Activated naive CD4-positive, alpha-beta T cell treated with anti-CD3 and anti-CD28 coated beads, Interleukin-2, amount 10 ng/mL, durations not matched to agents 7 days and 5 days (primary cell): Measurements from ENCODE around the gene UBE3B.

Experiments
- CTCF ChIA-PET: fragments of 350-600 bp; sonication (Branson Sonifier 250); formaldehyde crosslinking; loops from one replicate; lab custom pipeline; 2021; ENCODE audit warnings: antibody characterized with exemption; lab: Charles Lee
- DNase-seq: peaks from one replicate; pipeline ENCODE4 v3.0.0-alpha.2; 2020
- H3K27ac Mint-ChIP-seq: one replicate; pipeline ENCODE4 v1.8.0; 2021; ENCODE audit warnings: mild to moderate bottlenecking, moderate library complexity, mixed read lengths
- H3K27me3 Mint-ChIP-seq: one replicate; pipeline ENCODE4 v1.8.0; 2021; ENCODE audit warnings: mild to moderate bottlenecking, mixed read lengths
- H3K36me3 Mint-ChIP-seq: one replicate; pipeline ENCODE4 v1.8.0; 2021; ENCODE audit warnings: mixed read lengths
- H3K4me1 Mint-ChIP-seq: one replicate; pipeline ENCODE4 v1.8.0; 2021; ENCODE audit warnings: mixed read lengths
- H3K4me3 Mint-ChIP-seq: one replicate; pipeline ENCODE4 v1.8.0; 2021; ENCODE audit warnings: mild to moderate bottlenecking, moderate library complexity, mixed read lengths
- H3K9me3 Mint-ChIP-seq: one replicate; pipeline ENCODE4 v1.8.0; 2021; ENCODE audit warnings: mixed read lengths

UBE3B gene

DNA sequence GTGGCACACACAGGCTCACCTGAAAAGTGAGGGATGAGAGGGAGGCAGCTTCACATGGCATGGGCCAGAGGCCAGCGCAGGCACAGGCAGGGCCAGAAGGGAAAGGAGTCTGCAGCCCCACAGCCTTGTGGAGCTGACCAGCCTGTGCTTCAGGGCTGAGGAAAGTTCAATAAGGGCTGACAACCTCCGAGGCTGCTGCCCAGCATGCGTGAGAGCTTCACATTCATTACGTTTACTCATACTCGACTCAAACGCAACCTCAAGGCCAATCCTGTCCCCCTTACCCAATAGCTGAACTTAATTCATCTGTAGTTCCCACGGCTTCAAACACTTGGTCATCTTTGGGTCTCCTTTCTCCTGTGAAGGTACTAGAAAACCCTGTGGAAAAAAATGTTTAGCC lies 91.1 kb downstream of the UBE3B start:
- Mint-ChIP-seq H3K27me3 (peaks cover 6% of the 10 kb centered on the region), H3K4me3 (no peak overlapping the region), H3K9me3 (no peaks in the 10 kb centered on the region), H3K27ac (no peak overlapping the region), H3K36me3 (peaks cover 38% of the 10 kb centered on the region), H3K4me1 (peaks cover 17% of the 10 kb centered on the region)
- CTCF ChIA-PET: no interaction called here
- DNase-seq: no peak

DNA sequence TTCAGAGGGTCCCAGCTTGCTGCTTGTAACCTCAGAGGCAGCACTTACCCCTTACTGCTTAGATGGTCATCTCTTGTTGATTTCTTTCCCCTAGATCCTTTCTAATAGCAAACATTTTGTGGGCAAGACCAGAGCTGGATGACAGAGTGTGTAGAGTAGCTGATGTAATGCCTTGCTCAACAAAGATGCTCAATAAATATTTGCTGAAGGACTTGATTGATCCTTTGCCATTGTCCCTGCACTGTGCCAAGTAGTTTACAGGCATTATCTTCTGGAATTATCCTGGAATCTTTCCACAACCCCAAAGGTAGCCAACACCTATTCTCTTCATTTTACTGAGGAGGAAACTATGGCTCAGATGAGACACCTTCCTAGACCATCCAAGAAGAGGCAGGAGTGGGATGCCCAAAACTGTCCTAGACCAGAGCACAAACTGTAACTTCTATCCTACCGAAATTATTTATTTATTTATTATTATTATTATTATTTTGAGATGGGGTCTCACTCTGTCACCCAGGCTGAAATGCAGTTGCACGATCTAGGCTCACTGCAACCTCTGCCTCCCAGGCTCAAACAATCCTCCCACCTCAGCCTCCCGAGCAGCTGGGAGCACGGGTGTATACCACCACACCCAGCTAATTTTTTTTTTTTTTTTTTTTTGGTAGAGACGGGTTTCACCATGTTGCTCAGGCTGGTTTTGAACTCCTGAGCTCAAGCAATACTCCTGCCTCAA lies 94.5 kb downstream of the UBE3B start:
- peaks cover 6% of the 10 kb centered on the region for H3K27me3 Mint-ChIP-seq
- H3K4me3 Mint-ChIP-seq: no peak overlapping the region
- no peak for DNase-seq
- H3K9me3 Mint-ChIP-seq: no peaks in the 10 kb centered on the region
- H3K27ac Mint-ChIP-seq: no peak overlapping the region
- CTCF ChIA-PET: interaction anchor here (0.7 kb wide), 1 partner anchor 26 kb away, joined by 3 read pairs; no protein-coding TSS in a partner anchor
- peaks cover 33% of the 10 kb centered on the region for H3K36me3 Mint-ChIP-seq
- peaks cover 33% of the 10 kb centered on the region for H3K4me1 Mint-ChIP-seq

DNA sequence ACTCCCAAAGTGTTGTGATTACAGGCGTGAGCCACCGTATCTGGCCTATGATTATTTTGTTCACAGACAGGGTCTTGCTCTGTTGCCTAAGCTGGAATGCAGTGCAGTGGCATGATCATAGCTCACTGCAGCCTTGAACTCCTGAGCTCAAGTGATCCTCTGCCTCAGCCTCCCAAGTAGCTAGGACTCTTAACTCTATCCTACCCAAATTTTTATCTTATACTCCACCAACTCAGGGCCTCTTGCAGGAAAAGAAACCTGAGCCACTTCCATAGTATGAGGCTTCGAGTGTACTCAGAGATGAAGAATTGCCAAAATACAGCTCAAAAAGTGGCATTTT lies 95.0 kb downstream of the UBE3B start:
- DNase-seq: no peak
- Mint-ChIP-seq H3K9me3 (no peaks in the 10 kb centered on the region), H3K27me3 (peaks cover 6% of the 10 kb centered on the region), H3K27ac (peak overlapping the region; percentile 90), H3K4me3 (peak overlapping the region; percentile 88), H3K36me3 (peaks cover 38% of the 10 kb centered on the region), H3K4me1 (peaks cover 33% of the 10 kb centered on the region)
- CTCF ChIA-PET: interaction anchor here (0.7 kb wide), 1 partner anchor 25 kb away, joined by 3 read pairs; no protein-coding TSS in a partner anchor

GRCh38 chr12:109573029-109573913 lies 95.8 kb downstream of the UBE3B start, which contains the start of the genes MMAB and MVK:
MMAB (minus strand) TSS chr12:109573504; CDS start chr12:109573480, 24 bp downstream.
MVK (plus strand) TSS chr12:109573794; CDS start chr12:109574823, 1,029 bp downstream.
- Mint-ChIP-seq H3K27ac (peak within 1 kb of the TSS; percentile 90), H3K27me3 (peaks cover 6% of the 10 kb centered on the region), H3K36me3 (peaks cover 45% of the 10 kb centered on the region), H3K4me3 (peak within 1 kb of the TSS; percentile 88), H3K4me1 (peaks cover 33% of the 10 kb centered on the region), H3K9me3 (no peaks in the 10 kb centered on the region)
- DNase-seq: peak; percentile 100
- CTCF ChIA-PET: interaction anchor here (0.9 to 2.8 kb wide), 4 partner anchors 13 to 203 kb away, joined by 3 to 17 read pairs (median 5); no protein-coding TSS in a partner anchor

GRCh38 chr12:109573914-109574244 lies 96.4 kb downstream of the UBE3B start:
- H3K27ac Mint-ChIP-seq: peak overlapping the region; percentile 90
- H3K4me1 Mint-ChIP-seq: peaks cover 33% of the 10 kb centered on the region
- peaks cover 51% of the 10 kb centered on the region for H3K36me3 Mint-ChIP-seq
- CTCF ChIA-PET: interaction anchor here (0.9 to 2.8 kb wide), 4 partner anchors 14 to 202 kb away, joined by 3 to 17 read pairs (median 5); no protein-coding TSS in a partner anchor
- peaks cover 6% of the 10 kb centered on the region for H3K27me3 Mint-ChIP-seq
- peak overlapping the region; percentile 88 for H3K4me3 Mint-ChIP-seq
- H3K9me3 Mint-ChIP-seq: no peaks in the 10 kb centered on the region
- no peak for DNase-seq

DNA sequence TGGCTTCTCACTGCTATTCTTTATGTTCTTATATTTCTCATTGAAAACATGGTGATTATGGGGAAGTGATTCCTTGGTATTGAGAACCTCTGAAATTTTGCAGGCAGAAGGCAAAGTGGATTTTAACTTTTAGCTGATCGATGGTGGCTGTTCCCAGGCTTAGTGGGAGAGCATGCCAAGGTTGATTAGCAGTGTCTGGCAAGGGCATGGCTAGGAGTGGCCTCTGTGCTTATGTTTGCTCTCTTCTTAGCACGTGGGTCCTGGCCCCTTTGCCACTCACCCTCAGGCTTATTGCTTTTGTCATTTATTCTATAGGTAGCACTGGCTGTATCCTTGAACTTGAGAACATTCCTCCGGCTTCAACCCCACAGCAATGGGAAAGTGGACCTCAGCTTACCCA lies 98.2 kb downstream of the UBE3B start:
- CTCF ChIA-PET: interaction anchor here (0.8 to 2.8 kb wide), 3 partner anchors 22 to 200 kb away, joined by 7 to 17 read pairs (median 7); no protein-coding TSS in a partner anchor
- H3K27ac Mint-ChIP-seq: no peak overlapping the region
- no peak for DNase-seq

DNA sequence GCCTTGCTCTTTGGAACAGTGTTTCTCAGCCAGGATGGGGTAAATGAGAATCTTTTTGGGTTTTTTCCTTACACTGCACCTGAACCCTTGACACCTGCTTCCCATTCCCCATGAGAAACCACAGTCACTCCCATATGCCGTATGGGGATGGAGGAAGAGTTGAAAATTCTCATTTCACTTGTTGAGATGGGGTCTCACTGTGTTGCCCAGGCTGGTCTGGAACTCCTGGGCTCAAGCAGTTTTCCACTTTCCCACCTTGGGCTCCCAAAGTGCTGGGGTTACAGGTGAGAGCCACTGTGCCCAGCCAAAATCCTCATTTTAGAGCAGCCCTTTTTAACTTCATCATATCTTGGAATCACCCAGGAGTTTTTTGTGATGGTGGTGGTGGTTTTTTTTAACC lies 99.9 kb downstream of the UBE3B start:
- no peak for DNase-seq
- Mint-ChIP-seq H3K4me1 (peaks cover 27% of the 10 kb centered on the region), H3K27ac (no peak overlapping the region), H3K36me3 (peaks cover 58% of the 10 kb centered on the region), H3K4me3 (no peak overlapping the region), H3K9me3 (no peaks in the 10 kb centered on the region), H3K27me3 (peaks cover 6% of the 10 kb centered on the region)
- CTCF ChIA-PET: no interaction called here

More for the DNA sequence above, 98.2 kb downstream of the UBE3B start:
- Mint-ChIP-seq H3K36me3 (peaks cover 57% of the 10 kb centered on the region), H3K27me3 (peaks cover 6% of the 10 kb centered on the region), H3K4me1 (peaks cover 33% of the 10 kb centered on the region), H3K4me3 (no peak overlapping the region), H3K9me3 (no peaks in the 10 kb centered on the region)

DNA sequence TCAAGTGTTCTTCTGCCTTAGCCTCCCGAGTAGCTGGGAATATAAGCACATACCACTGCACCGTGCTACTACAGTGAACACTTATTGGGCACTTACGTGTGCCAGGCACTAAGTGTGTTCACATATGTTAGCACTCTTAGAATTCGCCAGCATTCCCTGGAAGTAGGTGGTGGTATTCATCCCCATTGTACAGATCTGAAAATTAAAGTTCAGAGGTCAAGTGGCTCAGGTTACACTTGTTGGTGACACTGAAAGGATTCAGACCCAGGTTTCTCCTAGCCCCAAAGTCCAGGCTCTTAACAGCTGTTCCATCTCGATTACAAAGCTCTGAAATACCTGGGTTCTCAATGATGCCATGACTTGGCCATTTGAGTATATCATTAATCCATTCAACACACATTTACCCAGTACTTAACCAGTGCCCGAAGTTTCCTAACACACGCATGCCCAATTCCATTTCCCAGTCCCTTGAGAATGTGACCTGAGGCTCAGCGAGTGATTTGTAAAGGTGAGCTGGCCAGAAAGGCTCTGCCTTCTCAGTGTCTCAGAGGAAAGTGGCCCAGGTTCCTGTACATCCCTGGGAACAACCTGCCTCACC lies 101.0 kb downstream of the UBE3B start:
- peaks cover 52% of the 10 kb centered on the region for H3K36me3 Mint-ChIP-seq
- H3K27me3 Mint-ChIP-seq: peaks cover under 1% of the 10 kb centered on the region
- no peak overlapping the region for H3K27ac Mint-ChIP-seq
- peaks cover 16% of the 10 kb centered on the region for H3K4me1 Mint-ChIP-seq
- no peak for DNase-seq
- H3K4me3 Mint-ChIP-seq: no peak overlapping the region
- CTCF ChIA-PET: no interaction called here
- H3K9me3 Mint-ChIP-seq: no peaks in the 10 kb centered on the region

GRCh38 chr12:109579639-109580038 lies 102.2 kb downstream of the UBE3B start:
- CTCF ChIA-PET: no interaction called here
- peaks cover 55% of the 10 kb centered on the region for H3K36me3 Mint-ChIP-seq
- no peak overlapping the region for H3K27ac Mint-ChIP-seq

DNA sequence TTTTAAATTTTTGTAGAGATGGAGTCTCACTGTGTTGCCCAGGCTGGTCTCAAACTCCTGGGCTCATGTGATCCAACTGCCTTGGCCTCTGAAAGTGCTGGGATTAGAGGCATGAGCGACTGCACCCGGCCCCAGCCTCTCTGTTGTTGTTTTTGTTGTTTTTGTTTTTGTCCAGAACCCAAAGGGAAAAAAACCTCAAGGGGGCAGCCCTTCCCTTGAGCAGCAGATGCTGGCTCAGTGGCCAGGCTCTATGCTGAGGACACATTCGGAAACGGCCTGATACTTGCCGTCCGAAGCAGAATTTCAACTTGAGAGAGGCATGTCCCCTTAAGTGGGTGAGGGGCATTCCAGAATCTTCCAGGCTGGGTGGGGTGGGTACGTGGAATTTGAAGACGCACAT lies 102.8 kb downstream of the UBE3B start:
- H3K4me3 Mint-ChIP-seq: no peak overlapping the region
- H3K27me3 Mint-ChIP-seq: no peaks in the 10 kb centered on the region
- H3K27ac Mint-ChIP-seq: no peak overlapping the region
- no peak for DNase-seq
- H3K36me3 Mint-ChIP-seq: peaks cover 56% of the 10 kb centered on the region
- no peaks in the 10 kb centered on the region for H3K4me1 Mint-ChIP-seq
- CTCF ChIA-PET: no interaction called here
- no peaks in the 10 kb centered on the region for H3K9me3 Mint-ChIP-seq

More at GRCh38 chr12:109579639-109580038, 102.2 kb downstream of the UBE3B start:
- no peak overlapping the region for H3K4me3 Mint-ChIP-seq
- DNase-seq: no peak
- H3K27me3 Mint-ChIP-seq: no peaks in the 10 kb centered on the region
- H3K4me1 Mint-ChIP-seq: peaks cover 6% of the 10 kb centered on the region
- no peaks in the 10 kb centered on the region for H3K9me3 Mint-ChIP-seq

DNA sequence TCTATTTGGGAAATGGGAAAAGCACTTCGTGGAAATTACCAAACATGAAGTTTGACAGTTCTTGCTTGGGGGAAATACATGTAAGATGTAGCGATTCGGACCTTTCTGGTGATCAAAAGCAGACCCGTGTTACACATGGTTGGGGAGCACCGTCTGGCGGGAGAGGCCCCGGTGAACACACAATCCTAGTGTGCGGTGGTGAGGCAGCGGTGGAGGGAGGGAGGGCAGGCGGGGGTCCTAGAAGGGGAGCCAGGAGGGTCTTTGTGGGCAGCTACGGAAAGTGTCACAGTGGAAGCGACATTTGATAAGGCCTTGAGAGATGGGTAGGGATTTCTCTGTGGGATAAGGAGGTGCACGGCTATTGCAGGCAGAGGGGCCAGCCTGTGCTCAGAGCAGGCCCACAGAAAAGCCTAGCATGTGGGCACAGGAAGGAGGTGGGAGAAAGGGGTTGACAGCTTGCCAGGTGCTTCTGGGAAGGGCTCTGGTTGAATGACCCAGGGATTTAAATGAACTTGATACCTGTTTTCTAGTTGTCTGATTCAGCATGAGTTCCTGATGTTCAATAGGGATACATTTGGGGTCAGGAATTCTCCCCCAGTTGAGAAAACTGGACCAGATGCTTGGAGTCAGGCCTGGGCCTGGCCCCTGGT lies 103.4 kb downstream of the UBE3B start:
- H3K27ac Mint-ChIP-seq: no peak overlapping the region
- DNase-seq: no peak
- no peaks in the 10 kb centered on the region for H3K27me3 Mint-ChIP-seq
- no peaks in the 10 kb centered on the region for H3K4me1 Mint-ChIP-seq
- H3K9me3 Mint-ChIP-seq: no peaks in the 10 kb centered on the region
- H3K36me3 Mint-ChIP-seq: peaks cover 53% of the 10 kb centered on the region
- CTCF ChIA-PET: no interaction called here
- H3K4me3 Mint-ChIP-seq: no peak overlapping the region

GRCh38 chr12:109581334-109581691 lies 103.9 kb downstream of the UBE3B start:
- no peaks in the 10 kb centered on the region for H3K9me3 Mint-ChIP-seq
- CTCF ChIA-PET: interaction anchor here (1.5 kb wide), 1 partner anchor 16 kb away, joined by 5 read pairs; no protein-coding TSS in a partner anchor
- H3K4me1 Mint-ChIP-seq: no peaks in the 10 kb centered on the region
- no peak overlapping the region for H3K4me3 Mint-ChIP-seq
- H3K36me3 Mint-ChIP-seq: peaks cover 51% of the 10 kb centered on the region
- no peak overlapping the region for H3K27ac Mint-ChIP-seq
- H3K27me3 Mint-ChIP-seq: no peaks in the 10 kb centered on the region
- DNase-seq: no peak

GRCh38 chr12:109581856-109582255 lies 104.4 kb downstream of the UBE3B start:
- Mint-ChIP-seq H3K27me3 (no peaks in the 10 kb centered on the region), H3K4me1 (no peaks in the 10 kb centered on the region)

More at GRCh38 chr12:109581856-109582255, 104.4 kb downstream of the UBE3B start:
- no peaks in the 10 kb centered on the region for H3K9me3 Mint-ChIP-seq
- CTCF ChIA-PET: interaction anchor here (1.5 kb wide), 1 partner anchor 16 kb away, joined by 5 read pairs; no protein-coding TSS in a partner anchor
- H3K27ac Mint-ChIP-seq: no peak overlapping the region
- no peak overlapping the region for H3K4me3 Mint-ChIP-seq
- no peak for DNase-seq
- H3K36me3 Mint-ChIP-seq: peaks cover 54% of the 10 kb centered on the region
